H1 (cell line): ENCODE data around the gene CD37. TPM values are rescaled to one million over a fixed set of nuclear protein-coding genes. Genes with fewer than 3 reads are reported as not detected.

Experiments used
- BRCA1 ChIP-seq: IDR thresholded peaks from 2 replicates; pipeline ENCODE4 v1.6.1; 2012; ENCODE audit warnings: low read depth, low read length, improper control_type of control experiment
- CTBP2 ChIP-seq: IDR thresholded peaks from 2 replicates; pipeline ENCODE4 v1.7.0; 2011; ENCODE audit warnings: borderline replicate concordance, mild to moderate bottlenecking, moderate library complexity, mixed read lengths, low read length; ENCODE audit not compliant: insufficient read depth, insufficient read length
- POU5F1 ChIP-seq: IDR thresholded peaks from 2 replicates; pipeline ENCODE4 v1.6.1; 2011; ENCODE audit warnings: low read depth, mild to moderate bottlenecking, low read length, moderate library complexity
- ZNF274 ChIP-seq: IDR thresholded peaks from 2 replicates; pipeline ENCODE4 v1.7.0; 2012; ENCODE audit warnings: low read length, borderline replicate concordance; ENCODE audit errors: extremely low read depth
- polyA plus RNA-seq, 7 experiments: library from polyadenylated mRNA; depleted of rRNA in 3 of 7; stranded (reverse) in 5 of 7; unstranded in 2 of 7; fragments of >200 nt in 5 of 7; fragments of 200-250 nt in 2 of 7; gene quantifications; 1 replicate in 5 of 7; 2 replicates in 1 of 7; 4 replicates in 1 of 7; pipeline versions ENCODE4 v1.2.1 to v1.2.3, GENCODE V29; 2011 to 2013; ENCODE audit warnings: missing spikeins in 2 of 7, mixed read lengths in 2 of 7
- total RNA-seq: library from RNA; stranded (reverse); fragmentation: NEBNext Ultra II Directional; extraction: Animal tissue kit (Norgen Biotek cat#: 25700); gene quantifications from 2 replicates; pipeline ENCODE4 v1.2.1, GENCODE V29; 2021
- TF ChIP-seq, protein P1 (sequence below): IDR thresholded peaks from 2 replicates; pipeline ENCODE4 v1.6.1; 2011; ENCODE audit warnings: low read length, improper control_type of control experiment

CD37 gene
- total and polyA plus RNA-seq, 2 of the 8 experiments (the other 6 are each of a cell fraction or from before 2014, with no cell fraction given), result not detected

DNA sequence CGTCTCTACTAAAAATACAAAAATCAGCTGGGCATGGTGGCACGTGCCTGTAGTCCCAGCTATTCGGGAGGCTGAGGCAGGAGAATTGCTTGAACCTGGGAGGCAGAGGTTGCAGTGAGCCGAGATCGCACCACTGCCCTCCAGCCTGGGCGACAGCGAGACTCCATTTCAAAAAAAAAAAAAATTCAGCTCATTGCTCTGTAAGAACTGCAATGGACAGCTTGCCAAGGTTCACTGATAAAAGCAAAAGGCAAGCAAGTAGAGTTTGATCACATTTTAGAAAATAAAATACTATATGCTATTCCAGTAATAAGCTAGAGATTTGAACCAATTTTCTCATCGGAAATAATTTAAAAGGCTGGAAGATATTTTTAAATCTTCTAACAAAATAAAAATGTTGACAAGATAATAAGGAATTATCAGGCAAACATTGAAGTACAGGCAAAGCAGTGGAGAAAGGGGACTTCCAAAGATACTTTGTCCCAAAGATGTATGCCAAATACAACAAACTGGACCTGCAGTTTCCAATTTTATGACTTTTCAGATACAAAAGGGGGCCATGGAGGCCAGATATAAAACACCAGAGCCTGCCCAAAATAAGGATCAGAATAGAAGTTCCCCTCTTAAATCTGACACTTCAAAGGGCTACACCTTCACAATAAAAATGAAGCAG is 39.9 kb upstream of the CD37 start (continued):
- TF ChIP-seq, protein P1, sequence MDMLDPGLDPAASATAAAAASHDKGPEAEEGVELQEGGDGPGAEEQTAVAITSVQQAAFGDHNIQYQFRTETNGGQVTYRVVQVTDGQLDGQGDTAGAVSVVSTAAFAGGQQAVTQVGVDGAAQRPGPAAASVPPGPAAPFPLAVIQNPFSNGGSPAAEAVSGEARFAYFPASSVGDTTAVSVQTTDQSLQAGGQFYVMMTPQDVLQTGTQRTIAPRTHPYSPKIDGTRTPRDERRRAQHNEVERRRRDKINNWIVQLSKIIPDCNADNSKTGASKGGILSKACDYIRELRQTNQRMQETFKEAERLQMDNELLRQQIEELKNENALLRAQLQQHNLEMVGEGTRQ, result no peak
- TF ChIP-seq BRCA1 (no peak), ZNF274 (no peak), POU5F1 (no peak), CTBP2 (no peak)
